HG02840 (cell line): ENCODE data around the gene ZBTB16.

Experiments
- ATAC-seq: cut with Tn5 transposase; IDR thresholded peaks from one replicate; pipeline ENCODE4 v1.9.1; 2021; ENCODE audit warnings: mild to moderate bottlenecking, moderate library complexity, moderate number of reproducible peaks; ENCODE audit not compliant: unreplicated experiment, low FRiP score

ZBTB16 gene

GRCh38 chr11:114221037-114221436 is 161.5 kb downstream of the ZBTB16 start:
- no peak for ATAC-seq

GRCh38 chr11:114225661-114226060 is 166.2 kb downstream of the ZBTB16 start:
- ATAC-seq: no peak

GRCh38 chr11:114226356-114226755 is 166.8 kb downstream of the ZBTB16 start:
- ATAC-seq: no peak

- ATAC-seq: no peak
Observed at GRCh38 chr11:114228435-114229411, 169.2 kb downstream of the ZBTB16 start.

- no peak for ATAC-seq
Observed at GRCh38 chr11:114230031-114230704, 170.7 kb downstream of the ZBTB16 start.

- ATAC-seq: no peak
Observed at GRCh38 chr11:114232400-114233059, 173.0 kb downstream of the ZBTB16 start.

- ATAC-seq: no peak
Observed at GRCh38 chr11:114233755-114234154, 174.2 kb downstream of the ZBTB16 start.

GRCh38 chr11:114236829-114237228 is 177.3 kb downstream of the ZBTB16 start:
- no peak for ATAC-seq

- no peak for ATAC-seq
Observed at GRCh38 chr11:114237321-114238280, 178.1 kb downstream of the ZBTB16 start.

- ATAC-seq: no peak
Observed at GRCh38 chr11:114239753-114240161, 180.2 kb downstream of the ZBTB16 start.

- no peak for ATAC-seq
Observed at GRCh38 chr11:114242032-114242431, 182.5 kb downstream of the ZBTB16 start.

- ATAC-seq: no peak
Observed at GRCh38 chr11:114243461-114244372, 184.2 kb downstream of the ZBTB16 start.

GRCh38 chr11:114244726-114245394 is 185.3 kb downstream of the ZBTB16 start:
- no peak for ATAC-seq

GRCh38 chr11:114246321-114247069 is 187.0 kb downstream of the ZBTB16 start:
- no peak for ATAC-seq

- ATAC-seq: no peak
Observed at GRCh38 chr11:114247070-114247789, 187.7 kb downstream of the ZBTB16 start.

GRCh38 chr11:114250180-114250579 is 190.7 kb downstream of the ZBTB16 start:
- no peak for ATAC-seq
